EL (cell line): ENCODE results near the gene FAM47E.
"Not testable (repeated sequence)": the region's sequence is repeated elsewhere in the genome, so short reads cannot be mapped to it uniquely, and the experiment has no call there.

Experiments
- DNase-seq: peaks from one replicate; pipeline ENCODE4 v3.0.0-alpha.2; 2016

Gene FAM47E

DNA sequence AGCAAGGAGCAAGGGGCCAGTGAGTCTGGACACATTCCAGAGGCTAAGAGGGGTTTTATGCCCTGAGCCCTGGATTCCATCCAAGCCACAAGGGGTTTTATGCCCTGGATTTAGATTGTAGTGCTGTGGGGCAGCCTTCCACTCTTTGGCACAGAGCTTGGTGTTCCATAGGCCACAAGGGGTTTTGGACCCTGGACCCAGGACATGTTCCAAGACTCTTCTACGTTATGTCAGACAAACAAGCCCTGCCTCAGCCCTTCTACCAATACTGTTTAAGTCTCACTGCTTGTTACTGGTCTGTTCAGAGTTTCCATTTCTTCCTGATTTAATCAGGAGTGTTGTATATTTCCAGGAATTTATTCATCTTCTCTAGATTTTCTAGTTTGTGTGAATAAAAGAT is 25.1 kb upstream of the FAM47E start:
- no peak for DNase-seq

DNA sequence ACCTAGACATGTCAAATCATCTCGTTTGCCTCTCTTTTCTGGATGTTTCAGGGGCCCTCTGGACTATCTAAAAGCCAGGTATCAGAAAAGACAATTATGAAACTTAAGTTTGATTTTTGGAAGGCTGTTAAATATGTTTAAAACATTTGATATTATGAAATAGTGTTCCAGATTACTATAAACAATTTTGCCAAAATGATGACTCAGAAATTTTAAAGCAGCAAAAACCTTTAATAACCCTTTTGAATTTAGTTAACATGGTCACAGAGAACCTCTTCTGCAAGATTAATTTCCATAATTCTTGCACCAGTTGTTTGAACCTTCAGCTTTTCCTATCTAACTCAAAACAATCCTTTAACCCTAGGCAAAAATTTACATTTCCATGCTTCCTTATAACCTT is 18.8 kb upstream of the FAM47E start:
- no peak for DNase-seq

DNA sequence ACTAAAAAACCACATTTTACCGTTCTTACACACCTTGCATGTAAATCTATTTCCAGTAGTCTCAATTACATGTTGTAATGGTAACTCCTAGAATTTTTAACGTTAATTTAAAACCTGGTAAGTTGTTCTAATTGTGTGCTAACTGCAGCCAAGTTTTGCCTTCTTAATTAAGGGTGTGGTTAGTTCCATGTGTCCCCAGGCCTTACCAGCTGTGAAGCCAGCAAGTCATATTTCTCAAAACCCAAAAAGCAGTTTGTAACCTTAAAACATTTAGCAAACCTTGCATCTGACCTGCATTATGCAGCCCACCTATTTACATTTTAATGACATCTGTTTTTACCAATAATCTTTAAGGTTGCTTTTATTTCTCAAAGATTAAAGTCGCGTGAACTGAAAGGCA is 18.4 kb upstream of the FAM47E start:
- no peak for DNase-seq

DNA sequence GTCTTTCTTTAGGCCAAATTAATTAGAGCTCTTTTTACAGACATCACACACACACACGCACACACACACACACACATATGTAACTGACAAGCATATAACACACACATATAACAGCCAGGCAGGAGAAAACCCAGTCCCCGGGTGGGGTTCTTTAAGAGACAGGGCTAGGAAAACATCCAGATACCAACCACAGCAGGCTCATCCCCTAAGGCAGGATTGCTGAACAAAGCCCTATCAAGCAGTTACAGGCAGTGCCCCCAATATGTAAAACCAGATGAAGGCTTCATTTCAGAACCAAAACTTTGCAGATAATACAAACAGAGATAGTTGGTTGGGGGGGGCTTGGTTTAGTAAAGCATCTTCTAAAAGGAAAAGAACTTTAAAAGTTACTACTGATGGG is 18.0 kb upstream of the FAM47E start:
- no peak for DNase-seq

DNA sequence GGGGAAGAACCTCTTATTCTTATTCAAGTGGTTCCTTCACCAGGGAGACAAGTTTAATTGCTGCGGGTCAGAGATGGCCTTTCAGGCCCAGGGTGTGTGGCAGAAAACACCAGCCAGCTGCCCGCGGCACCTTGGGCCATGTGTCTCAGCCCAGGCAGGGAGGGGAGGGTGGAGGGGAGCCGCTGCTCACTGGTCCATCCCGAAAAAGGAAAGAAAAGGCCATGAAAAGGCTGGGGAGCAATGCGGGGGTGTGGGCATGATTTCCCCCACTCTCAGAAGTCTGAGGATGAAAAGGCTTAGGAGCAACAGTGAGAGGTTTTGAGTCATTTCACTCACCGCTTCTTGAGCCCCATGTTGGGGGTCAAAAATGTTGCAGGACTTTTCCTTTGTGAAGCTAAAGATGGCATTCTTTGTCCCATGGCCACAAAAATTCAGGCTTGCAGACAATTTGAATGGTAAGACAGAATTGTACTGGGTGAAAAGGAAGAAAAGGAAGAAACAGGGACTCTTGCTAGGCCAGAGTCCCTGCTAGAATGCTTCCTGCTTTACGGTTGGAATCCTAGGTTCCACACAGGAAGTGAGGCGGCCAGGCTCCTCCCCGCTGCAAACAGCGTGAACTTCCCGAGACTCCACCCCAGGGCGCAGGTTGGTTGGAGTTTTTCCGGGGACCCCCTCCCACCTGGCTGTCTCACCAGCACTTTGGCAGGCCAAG is 17.4 kb upstream of the FAM47E start:
- no peak for DNase-seq

DNA sequence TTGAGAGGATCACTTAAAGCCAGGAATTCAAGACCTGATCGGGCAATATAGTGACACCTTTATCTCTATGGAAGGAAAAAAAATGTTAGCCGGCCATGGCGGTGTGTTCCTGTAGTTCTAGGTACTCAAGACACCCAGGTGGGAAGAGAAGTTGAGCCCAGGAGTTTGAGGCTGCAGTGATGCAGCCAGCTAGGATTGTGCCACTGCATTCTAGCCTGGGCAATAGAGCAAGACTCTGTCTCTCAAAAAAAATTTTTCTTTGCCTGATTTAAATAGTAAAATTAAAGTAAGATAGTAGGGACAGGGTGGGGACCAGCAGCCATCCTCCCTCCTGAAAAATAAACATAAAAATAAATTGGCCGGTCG is 16.9 kb upstream of the FAM47E start:
- DNase-seq: no peak

DNA sequence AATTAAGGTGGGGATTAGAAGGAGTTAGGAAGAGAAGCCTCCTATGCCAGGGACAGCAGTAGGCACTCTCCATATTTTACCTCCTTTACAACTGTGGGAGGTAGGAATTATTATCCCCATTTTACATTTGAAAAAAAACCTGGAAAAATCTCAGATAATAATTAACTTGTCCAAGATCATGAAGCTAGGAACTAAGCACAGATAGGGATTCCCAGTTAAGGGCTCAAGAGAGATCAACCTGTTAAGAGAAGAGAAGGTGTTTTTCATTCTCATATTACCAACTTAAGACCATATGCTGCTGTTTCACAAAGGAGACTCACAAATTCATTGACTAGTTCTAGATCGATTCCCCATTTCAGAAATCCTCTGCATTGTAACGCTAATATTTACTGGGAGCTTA is 16.1 kb upstream of the FAM47E start:
- no peak for DNase-seq

DNA sequence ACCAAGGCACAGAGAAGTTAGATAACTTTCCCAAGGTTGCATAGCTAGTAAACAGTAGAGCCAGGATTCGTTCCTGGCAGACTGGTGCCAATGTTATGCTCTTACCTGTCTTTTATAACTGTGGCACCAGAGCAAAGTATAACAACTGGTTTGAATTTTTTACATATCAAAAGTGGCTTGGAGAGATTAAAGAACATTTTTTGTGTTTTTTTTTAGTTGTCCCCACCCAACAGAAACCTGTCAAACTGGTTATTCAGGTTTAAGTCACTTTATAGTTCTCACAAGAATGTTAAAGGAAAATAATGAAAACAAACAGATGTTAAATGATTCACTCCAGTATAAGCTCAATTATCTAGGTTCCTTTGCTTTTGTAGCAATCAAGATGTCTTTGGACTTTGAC is 15.6 kb upstream of the FAM47E start:
- no peak for DNase-seq

DNA sequence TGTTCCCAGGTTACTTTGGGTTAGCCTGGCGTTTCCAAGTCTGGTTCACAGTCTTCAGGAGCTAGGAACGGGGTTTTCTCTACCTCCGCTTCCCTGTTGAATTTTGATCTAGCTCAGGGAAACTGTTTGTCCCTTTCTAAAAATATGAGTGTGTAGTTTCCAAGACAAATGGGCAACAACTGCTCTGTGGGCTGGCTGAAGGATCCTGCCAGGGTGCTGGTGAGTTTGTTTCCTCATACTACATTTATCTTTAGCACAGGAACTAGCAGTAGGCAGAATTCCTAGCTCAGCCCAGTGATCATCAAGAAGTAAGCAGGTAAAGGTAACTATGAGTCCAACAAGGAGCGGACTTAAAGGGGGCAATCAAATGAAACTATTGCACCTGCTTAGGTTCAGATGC is 13.3 kb upstream of the FAM47E start:
- no peak for DNase-seq

DNA sequence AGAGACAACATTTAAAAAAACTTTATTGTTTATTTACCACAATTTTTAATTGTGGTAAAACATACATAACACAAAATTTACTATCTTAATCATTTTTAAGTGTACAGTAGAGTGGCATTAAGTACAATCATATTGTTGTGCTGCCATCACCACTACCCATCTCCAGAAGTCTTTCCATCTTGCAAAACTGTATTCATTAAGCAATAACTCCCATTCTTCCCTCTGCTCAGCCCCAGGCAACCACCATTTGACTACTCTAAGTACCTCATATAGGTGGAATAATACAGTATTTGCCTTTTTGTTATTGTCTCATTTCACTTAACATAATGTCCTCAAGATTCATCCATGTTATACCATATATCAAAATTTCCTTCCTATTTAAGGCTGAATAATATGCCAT is 12.8 kb upstream of the FAM47E start:
- no peak for DNase-seq

DNA sequence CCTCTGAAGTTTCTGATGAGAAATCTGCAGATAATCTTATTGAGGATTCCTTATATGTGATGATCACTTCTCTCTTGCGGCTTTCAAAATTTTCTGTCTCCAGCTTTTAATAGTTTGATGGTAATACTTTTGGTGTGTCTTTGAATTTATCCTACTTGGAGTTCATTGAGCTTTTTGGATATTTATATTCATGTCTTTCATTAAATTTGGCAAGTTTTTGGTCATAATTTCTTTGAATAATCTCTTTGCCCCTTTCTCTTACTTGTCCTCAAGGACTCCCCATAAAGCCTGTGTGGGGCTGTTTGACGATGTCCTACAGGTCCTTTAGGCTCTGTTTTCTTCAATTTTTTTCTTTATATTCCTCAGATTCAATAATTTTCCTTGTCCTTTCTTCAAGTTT is 11.3 kb upstream of the FAM47E start:
- no peak for DNase-seq

DNA sequence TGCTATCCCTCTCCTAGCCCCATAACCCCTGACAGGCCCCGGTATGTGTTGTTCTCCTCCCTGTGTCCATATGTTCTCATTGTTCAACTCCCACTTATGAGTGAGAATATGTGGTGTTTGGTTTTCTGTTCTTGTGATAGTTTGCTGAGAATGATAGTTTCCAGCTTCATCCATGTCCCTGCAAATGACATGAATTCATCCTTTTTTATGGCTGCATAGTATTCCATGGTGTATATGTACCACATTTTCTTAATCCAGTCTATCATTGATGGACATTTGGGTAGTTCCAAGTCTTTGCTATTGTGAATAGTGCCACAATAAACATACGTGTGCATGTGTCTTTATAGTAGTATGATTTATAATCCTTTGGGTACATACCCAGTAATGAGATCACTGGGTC is 7.6 kb upstream of the FAM47E start:
- DNase-seq: not testable (repeated sequence)

DNA sequence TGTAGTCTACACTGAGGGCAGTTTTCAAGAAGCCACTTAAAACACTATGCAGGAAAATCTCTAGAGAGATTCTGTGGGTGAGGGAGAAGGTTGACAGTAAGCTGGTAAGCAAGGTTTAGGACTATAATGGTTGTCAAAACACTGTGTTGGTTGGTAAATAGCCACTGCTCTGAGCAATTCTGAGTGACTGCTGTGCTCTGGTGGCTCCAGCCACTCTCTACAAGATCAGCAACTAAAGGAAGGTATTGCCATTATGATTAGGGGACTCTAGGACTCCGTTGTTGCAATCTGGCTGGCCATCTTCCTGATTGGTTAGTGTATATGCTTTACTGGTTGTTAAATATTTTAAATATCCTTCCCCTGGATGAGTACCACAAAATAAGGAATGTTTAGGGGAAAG is 5.5 kb upstream of the FAM47E start:
- no peak for DNase-seq

DNA sequence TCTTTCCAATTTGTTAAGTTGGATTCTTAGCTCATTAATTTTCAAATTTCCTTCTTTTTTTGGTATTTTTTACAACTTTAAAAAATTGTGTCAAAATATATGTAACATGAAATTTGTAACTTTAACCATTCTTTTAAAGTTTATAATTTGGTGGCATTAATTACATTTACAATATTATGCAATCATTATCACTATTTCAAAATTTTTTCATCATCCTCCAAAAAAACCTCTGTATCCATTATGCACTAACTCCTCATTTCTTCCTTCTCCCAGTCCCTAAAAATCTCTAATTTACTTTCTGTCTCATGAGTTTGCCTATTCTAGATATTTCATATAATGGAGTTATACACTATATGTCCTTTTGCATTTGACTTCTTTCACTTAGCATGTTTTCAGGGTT is 4.7 kb upstream of the FAM47E start:
- no peak for DNase-seq

DNA sequence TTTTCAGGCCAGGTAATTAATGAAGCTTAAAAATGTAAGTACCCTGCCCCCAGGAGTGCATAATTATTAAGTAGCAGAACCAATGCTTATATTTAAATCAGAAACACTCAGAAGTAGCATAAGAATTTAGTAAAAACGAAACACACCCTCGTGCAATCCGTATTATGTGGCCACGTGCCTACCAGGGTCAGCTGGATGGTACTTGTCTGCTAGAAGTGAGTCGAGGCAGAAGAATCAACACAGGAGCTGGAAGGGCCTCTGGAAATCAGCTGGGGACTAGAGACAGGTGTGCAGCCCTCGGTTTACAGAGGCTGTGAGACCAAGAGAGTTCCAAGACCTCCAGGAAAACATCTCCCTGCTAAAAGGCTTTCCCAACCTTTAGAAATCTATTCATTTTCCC is 559 bp upstream of the FAM47E start:
- no peak for DNase-seq

DNA sequence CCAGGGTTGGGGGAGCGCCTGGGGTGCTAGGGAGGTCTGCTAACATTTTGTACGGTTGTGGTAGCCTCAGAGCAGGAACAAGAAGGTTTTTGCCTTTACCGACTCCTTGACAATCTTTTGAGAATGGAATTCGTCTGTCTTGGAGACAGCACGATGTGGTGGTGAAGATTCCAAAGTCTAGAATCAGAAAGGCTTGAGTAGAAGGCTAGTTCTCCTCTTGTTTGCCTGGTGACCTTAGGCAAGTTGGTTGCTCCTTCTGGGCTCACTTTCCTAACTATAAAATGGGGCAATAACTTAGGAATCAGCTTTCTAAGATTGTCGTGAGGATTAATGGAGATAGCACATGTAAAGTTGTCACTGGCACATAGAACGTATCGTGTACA is 741 bp downstream of the FAM47E start:
- DNase-seq: no peak

DNA sequence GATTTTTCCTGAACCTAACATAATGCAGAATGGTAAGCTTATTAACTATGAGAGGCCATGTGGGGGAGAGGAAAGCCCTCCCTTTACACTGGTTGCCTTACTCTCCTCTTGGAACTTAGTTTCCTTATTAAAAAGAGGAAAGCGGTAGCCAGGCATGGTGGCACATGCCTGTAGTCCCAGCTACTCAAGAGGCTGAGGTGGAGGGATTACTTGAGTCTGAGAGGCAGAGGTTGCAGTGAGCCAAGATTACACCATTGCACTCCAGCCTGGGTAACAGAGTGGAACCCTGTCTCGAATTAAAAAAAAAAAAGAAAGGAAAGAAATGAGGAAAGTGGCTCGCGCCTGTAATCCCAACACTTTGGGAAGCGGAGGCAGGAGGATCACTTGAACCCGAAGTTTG is 2.0 kb downstream of the FAM47E start:
- no peak for DNase-seq

DNA sequence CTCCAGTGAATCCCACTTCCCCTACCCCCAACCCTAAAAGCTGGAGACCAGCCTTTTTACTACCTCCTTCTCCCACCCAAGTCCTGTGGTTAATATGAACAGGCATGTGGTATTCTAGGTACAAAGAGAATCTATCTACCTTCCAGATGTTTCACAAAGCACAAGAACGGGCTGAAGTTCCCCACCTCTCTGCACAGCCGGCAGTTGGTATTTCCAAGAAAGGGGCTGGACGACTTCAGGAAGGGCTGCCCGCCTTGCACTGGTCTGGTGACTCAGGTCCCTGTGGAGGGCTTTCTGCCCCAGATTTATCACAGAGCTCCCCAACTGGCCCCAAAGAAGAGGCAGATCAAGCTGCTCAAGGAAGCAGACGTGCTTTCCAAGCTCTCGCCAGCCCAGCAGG is 4.5 kb downstream of the FAM47E start:
- DNase-seq: no peak

DNA sequence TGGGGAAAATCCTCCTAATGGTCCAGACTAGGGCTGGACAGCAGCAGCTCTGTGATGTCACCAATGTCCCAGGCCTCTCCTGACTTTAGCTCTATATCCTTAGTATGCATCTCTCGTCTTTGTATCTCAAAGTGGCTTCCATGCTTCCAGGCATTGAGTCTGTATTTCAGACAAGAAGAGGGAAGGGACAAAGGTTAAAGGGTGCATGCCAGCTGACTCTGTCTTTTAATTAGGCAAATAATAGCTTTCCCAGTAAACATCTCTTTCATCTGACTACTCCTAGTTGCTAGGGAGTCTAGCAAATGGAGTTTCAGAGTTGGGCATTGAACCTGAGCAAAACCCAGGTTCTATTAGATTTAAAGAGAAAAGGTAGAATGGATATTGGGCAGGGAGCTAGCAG is 5.4 kb downstream of the FAM47E start:
- no peak for DNase-seq

DNA sequence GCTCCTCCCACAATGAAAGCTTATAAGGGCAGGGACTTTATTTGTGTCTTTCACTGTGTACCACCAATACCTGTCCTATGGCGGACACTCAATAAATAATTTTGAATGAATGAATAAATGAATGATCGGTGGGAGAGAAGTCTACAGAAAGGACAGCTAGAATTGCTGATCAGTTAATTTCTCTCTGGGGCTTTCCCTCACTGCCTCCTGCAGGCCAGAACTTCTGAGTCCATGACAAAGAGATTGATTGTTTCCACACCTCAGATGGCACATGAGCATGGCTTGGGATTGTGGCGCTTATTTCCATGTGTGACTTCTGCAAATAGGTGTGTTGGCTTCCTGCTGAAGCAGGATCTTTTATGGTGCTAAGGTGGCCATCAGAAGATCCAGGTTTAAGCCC is 6.3 kb downstream of the FAM47E start:
- DNase-seq: no peak

DNA sequence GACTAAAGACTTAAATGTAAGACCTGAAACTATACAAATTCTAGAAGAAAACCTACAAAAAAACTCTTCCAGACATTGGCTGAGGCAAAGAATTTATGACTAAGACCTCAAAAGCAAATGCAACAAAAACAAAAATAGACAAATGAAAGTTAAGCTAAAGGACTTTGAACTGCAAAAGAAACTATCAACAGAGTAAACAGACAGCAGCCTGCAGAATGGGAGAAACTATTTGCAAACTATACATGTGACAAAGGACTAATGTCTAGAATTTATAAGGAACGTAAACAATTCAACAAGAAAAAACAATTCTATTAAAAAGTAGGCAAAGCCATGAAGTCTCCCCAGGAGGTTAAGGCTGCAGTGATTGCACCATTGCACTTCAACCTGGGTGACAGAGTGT is 9.1 kb downstream of the FAM47E start:
- no peak for DNase-seq

DNA sequence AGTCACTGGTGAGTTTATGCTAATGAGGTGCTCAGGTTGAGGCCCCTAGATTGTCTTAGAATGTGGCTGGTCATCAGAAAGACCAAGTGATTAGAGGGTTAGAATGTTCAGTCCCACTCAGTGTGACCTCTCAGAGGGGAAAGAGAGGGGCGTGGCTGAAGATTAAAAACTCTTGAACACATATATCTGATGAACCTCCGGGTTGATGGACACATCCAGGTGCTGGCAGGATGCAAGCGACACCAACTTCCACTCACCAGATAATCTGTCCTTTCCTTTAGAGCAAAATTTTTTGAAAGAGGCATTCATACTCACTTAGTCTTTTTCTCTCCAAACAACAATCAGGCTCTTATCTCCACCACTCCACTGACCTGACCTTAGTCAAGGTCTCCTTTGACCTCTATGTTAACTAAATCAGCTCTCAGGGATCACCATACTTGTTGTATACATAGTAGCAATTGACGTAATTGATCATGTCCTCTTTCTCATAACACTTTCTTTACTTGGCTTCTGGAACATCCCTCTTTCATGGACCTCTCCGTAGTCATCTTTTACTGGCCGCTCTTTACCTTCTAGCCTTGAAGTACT is 14.2 kb downstream of the FAM47E start:
- DNase-seq: no peak

DNA sequence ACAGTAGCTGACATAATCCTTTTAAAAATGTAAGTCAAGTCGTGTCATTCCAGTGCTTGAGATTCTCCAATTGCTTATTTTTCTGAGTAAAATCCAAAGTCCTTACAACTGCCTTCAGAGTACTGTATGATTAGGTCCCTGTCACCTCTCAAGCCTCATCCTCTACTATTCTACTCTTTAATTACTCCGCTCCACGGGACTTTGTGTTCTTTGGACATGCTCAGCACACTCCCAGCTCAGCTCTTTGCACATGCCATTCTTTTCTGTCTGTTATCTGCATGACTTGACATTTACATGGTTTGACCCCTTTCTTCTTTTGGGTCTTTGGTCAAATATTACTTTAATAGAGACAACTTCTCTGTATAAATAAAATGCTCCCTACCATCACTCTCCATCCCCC is 15.1 kb downstream of the FAM47E start:
- DNase-seq: no peak

DNA sequence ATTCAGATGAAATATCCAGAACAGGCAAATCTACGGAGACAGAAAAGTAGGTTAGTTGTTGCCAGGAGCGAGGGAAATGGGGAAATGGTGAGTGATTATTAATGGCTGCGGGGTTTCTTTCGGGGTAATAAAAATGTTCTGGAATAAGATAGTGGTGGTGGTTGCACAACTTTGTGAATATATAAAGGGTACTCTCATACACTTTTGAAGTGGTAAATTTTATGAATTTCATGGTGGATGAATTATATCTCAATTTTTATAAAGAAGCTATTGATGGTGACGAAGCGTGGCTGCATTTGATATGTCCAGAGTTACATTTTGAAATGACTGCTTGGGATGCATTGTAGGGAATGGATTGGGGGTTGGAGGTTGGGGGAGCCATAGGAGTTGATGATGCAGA is 16.3 kb downstream of the FAM47E start:
- DNase-seq: no peak
